ENCODE data around the gene XXYLT1. TPM values are rescaled to one million over a fixed set of nuclear protein-coding genes. Genes with fewer than 3 reads are reported as not detected.

The XXYLT1 gene
- total and polyA plus RNA-seq, 2 of the 8 experiments (the other 6 are each of a cell fraction or from before 2014, with no cell fraction given), result 18.9 to 23.8 TPM

DNA sequence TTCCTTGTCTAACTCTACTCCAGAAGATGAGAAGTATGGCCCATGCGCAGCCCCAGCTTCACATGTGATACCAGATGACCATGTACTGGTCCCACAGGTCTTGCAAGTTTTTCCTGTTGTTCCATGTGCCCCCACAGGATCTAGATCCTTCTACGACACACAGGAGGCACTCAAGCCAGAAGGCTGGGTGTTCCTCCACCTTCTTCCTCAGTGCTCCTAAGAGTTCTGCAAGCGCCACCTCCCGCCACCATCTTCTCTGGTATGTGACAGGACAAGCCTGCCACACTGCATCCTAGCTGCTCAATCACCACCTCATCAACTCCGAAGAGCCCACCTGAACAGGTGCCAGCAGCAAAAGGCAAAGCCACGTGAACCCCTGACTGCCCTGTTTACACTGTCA, 43.1 kb downstream of the XXYLT1 start (continued):
- TF ChIP-seq, protein P1, sequence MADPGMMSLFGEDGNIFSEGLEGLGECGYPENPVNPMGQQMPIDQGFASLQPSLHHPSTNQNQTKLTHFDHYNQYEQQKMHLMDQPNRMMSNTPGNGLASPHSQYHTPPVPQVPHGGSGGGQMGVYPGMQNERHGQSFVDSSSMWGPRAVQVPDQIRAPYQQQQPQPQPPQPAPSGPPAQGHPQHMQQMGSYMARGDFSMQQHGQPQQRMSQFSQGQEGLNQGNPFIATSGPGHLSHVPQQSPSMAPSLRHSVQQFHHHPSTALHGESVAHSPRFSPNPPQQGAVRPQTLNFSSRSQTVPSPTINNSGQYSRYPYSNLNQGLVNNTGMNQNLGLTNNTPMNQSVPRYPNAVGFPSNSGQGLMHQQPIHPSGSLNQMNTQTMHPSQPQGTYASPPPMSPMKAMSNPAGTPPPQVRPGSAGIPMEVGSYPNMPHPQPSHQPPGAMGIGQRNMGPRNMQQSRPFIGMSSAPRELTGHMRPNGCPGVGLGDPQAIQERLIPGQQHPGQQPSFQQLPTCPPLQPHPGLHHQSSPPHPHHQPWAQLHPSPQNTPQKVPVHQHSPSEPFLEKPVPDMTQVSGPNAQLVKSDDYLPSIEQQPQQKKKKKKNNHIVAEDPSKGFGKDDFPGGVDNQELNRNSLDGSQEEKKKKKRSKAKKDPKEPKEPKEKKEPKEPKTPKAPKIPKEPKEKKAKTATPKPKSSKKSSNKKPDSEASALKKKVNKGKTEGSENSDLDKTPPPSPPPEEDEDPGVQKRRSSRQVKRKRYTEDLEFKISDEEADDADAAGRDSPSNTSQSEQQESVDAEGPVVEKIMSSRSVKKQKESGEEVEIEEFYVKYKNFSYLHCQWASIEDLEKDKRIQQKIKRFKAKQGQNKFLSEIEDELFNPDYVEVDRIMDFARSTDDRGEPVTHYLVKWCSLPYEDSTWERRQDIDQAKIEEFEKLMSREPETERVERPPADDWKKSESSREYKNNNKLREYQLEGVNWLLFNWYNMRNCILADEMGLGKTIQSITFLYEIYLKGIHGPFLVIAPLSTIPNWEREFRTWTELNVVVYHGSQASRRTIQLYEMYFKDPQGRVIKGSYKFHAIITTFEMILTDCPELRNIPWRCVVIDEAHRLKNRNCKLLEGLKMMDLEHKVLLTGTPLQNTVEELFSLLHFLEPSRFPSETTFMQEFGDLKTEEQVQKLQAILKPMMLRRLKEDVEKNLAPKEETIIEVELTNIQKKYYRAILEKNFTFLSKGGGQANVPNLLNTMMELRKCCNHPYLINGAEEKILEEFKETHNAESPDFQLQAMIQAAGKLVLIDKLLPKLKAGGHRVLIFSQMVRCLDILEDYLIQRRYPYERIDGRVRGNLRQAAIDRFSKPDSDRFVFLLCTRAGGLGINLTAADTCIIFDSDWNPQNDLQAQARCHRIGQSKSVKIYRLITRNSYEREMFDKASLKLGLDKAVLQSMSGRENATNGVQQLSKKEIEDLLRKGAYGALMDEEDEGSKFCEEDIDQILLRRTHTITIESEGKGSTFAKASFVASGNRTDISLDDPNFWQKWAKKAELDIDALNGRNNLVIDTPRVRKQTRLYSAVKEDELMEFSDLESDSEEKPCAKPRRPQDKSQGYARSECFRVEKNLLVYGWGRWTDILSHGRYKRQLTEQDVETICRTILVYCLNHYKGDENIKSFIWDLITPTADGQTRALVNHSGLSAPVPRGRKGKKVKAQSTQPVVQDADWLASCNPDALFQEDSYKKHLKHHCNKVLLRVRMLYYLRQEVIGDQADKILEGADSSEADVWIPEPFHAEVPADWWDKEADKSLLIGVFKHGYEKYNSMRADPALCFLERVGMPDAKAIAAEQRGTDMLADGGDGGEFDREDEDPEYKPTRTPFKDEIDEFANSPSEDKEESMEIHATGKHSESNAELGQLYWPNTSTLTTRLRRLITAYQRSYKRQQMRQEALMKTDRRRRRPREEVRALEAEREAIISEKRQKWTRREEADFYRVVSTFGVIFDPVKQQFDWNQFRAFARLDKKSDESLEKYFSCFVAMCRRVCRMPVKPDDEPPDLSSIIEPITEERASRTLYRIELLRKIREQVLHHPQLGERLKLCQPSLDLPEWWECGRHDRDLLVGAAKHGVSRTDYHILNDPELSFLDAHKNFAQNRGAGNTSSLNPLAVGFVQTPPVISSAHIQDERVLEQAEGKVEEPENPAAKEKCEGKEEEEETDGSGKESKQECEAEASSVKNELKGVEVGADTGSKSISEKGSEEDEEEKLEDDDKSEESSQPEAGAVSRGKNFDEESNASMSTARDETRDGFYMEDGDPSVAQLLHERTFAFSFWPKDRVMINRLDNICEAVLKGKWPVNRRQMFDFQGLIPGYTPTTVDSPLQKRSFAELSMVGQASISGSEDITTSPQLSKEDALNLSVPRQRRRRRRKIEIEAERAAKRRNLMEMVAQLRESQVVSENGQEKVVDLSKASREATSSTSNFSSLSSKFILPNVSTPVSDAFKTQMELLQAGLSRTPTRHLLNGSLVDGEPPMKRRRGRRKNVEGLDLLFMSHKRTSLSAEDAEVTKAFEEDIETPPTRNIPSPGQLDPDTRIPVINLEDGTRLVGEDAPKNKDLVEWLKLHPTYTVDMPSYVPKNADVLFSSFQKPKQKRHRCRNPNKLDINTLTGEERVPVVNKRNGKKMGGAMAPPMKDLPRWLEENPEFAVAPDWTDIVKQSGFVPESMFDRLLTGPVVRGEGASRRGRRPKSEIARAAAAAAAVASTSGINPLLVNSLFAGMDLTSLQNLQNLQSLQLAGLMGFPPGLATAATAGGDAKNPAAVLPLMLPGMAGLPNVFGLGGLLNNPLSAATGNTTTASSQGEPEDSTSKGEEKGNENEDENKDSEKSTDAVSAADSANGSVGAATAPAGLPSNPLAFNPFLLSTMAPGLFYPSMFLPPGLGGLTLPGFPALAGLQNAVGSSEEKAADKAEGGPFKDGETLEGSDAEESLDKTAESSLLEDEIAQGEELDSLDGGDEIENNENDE (IDR thresholded peaks at IDR 0.05; ENCODE audit: insufficient replicate concordance, low read length), result no peak
- TF ChIP-seq SP2 (IDR thresholded peaks at IDR 0.05; ENCODE audit: low read length), result no peak
- TF ChIP-seq KDM5A (IDR thresholded peaks at IDR 0.05; ENCODE audit: low read length), result no peak
- no peak for TF ChIP-seq POU5F1 (IDR thresholded peaks at IDR 0.05; ENCODE audit: low read depth, low read length)
- TF ChIP-seq CBX5 (IDR thresholded peaks at IDR 0.05; ENCODE audit: low read depth, low read length), result no peak
- TF ChIP-seq CBX8 (IDR thresholded peaks at IDR 0.05; ENCODE audit: borderline replicate concordance, low read depth, low read length), result no peak
- TF ChIP-seq FOSL1 (IDR thresholded peaks at IDR 0.05; ENCODE audit: insufficient read depth, low read depth, low read length), result no peak
- TF ChIP-seq TCF12 (IDR thresholded peaks at IDR 0.05; ENCODE audit: low read depth, low read length), result no peak
- TF ChIP-seq KDM1A (IDR thresholded peaks at IDR 0.05; ENCODE audit: borderline replicate concordance, low read length), result no peak
- TF ChIP-seq MAFK (IDR thresholded peaks at IDR 0.05; ENCODE audit: low read depth, low read length), result no peak
- TF ChIP-seq GTF2F1 (IDR thresholded peaks at IDR 0.05; ENCODE audit: borderline replicate concordance, low read depth, low read length), result no peak
